Lung (tissue), 12 donors: ENCODE data around the gene DPM1. TPM values are rescaled to one million over a fixed set of nuclear protein-coding genes. Genes with fewer than 3 reads are reported as not detected.

ENCODE experiments used
- ATAC-seq: fragments of 200-7000 bp; cut with Tn5 transposase; one replicate; pipeline ENCODE4 v1.9.1; 2020; ENCODE audit warnings: moderate number of reproducible peaks; ENCODE audit not compliant: insufficient read depth, low FRiP score
- DNase-seq, 3 donors: peaks; one replicate each; pipeline ENCODE4 v3.0.0-alpha.2; 2013 to 2017
- H3K27ac ChIP-seq, 2 donors: one replicate each; pipeline ENCODE4 v1.5.1; 2013; ENCODE audit warnings: mild to moderate bottlenecking in 2 of 2, moderate library complexity in 2 of 2, control low read depth in 1 of 2, inconsistent platforms in 1 of 2, low read depth in 1 of 2, low read length in 1 of 2
- H3K27me3 ChIP-seq, 3 donors: one replicate each; pipeline ENCODE4 v1.5.1; 2013; ENCODE audit warnings: low read length in 2 of 3; ENCODE audit not compliant: control insufficient read depth in 3 of 3, insufficient read depth in 3 of 3
- H3K36me3 ChIP-seq, 4 donors: one replicate each; pipeline ENCODE4 v1.5.1; 2013; ENCODE audit warnings: low read length in 4 of 4, mild to moderate bottlenecking in 1 of 4, moderate library complexity in 1 of 4; ENCODE audit not compliant: control insufficient read depth in 4 of 4, insufficient read depth in 4 of 4
- H3K4me1 ChIP-seq, 5 donors: one replicate each; pipeline ENCODE4 v1.5.1; 2013; ENCODE audit warnings: low read length in 5 of 5, mild to moderate bottlenecking in 2 of 5, moderate library complexity in 1 of 5; ENCODE audit not compliant: control insufficient read depth in 5 of 5, insufficient read depth in 5 of 5
- H3K4me3 ChIP-seq: one replicate; pipeline ENCODE4 v1.5.1; 2013; ENCODE audit warnings: mild to moderate bottlenecking, control low read depth, moderate library complexity
- H3K9ac ChIP-seq, 2 donors: one replicate each; pipeline ENCODE4 v1.5.1; 2013; ENCODE audit warnings: low read length in 2 of 2, control low read depth in 1 of 2; ENCODE audit not compliant: insufficient read depth in 1 of 2
- H3K9me3 ChIP-seq, 4 donors: one replicate each; pipeline ENCODE4 v1.5.1; 2013; ENCODE audit warnings: low read length in 3 of 4, mild to moderate bottlenecking in 1 of 4, moderate library complexity in 1 of 4; ENCODE audit not compliant: control insufficient read depth in 4 of 4, insufficient read depth in 3 of 4
- CTCF ChIP-seq: IDR thresholded peaks from 2 replicates; pipeline ENCODE4 v1.5.1; 2012; ENCODE audit warnings: mild to moderate bottlenecking; ENCODE audit errors: control extremely low read depth, extremely low read depth
- WGBS, 2 donors: extraction: QIAGEN DNeasy Blood & Tissue Kit; methylation state at CpG; one replicate each; pipeline ENCODE4 v1.1.7; 2013; 5-methylcytosine and 5-hydroxymethylcytosine counted together
- polyA plus RNA-seq, 2 donors: library from polyadenylated mRNA; stranded (reverse); fragments of 200-250 nt; gene quantifications; one replicate each; pipeline ENCODE4 v1.2.1, GENCODE V29; 2013
- total RNA-seq, 2 donors: library from RNA; depleted of rRNA in 1 of 2; stranded (reverse); fragments of >200 nt in 1 of 2; gene quantifications; one replicate each; pipeline ENCODE4 v1.2.1, GENCODE V29; 2014 to 2021
- donor health status: control.
- donor health status: control.
- donor health status: Bipolar disorder and iron deficiency.
- donor health status: healthy.
- donor health status: DM: yes; HTN: yes; CAD: no.

DPM1 gene
- total and polyA plus RNA-seq, 4 donors = 27.9 to 57.3 (median 33.3) TPM

GRCh38 chr20:50919567-50919966, 38.8 kb downstream of the DPM1 start:
- H3K9me3 ChIP-seq = no peaks in the 10 kb centered on the region
- H3K4me1 ChIP-seq = peaks cover 0 to 36% (median 12%) of the 10 kb centered on the region in 5 donors
- H3K9ac ChIP-seq = no peak overlapping the region
- TF ChIP-seq CTCF = no peak
- peaks cover 0 to 12% (median under 1%) of the 10 kb centered on the region in 4 donors for H3K36me3 ChIP-seq
- no peaks in the 10 kb centered on the region for H3K27me3 ChIP-seq
- ATAC-seq (no peak), DNase-seq (no peak)
- H3K4me3 ChIP-seq = no peak overlapping the region
- H3K27ac ChIP-seq = no peak overlapping the region
- 71 to 74% methylated on average over 6 of the region's 6 CpGs for WGBS, 2 donors

GRCh38 chr20:50918403-50918802, 39.9 kb downstream of the DPM1 start:
- H3K9me3 ChIP-seq = no peaks in the 10 kb centered on the region
- H3K36me3 ChIP-seq = peaks cover 0 to 12% (median under 1%) of the 10 kb centered on the region in 4 donors
- H3K9ac ChIP-seq = no peak overlapping the region
- no peak for DNase-seq
- TF ChIP-seq CTCF = no peak
- no peak overlapping the region for H3K4me3 ChIP-seq
- peaks cover 0 to 44% (median 12%) of the 10 kb centered on the region in 5 donors for H3K4me1 ChIP-seq
- WGBS, 2 donors = 57 to 66% methylated on average over 3 of the region's 3 CpGs
- no peak for ATAC-seq
- H3K27ac ChIP-seq = no peak overlapping the region
- no peaks in the 10 kb centered on the region for H3K27me3 ChIP-seq

- no peak for TF ChIP-seq CTCF
Observed at GRCh38 chr20:50916934-50917333, 41.4 kb downstream of the DPM1 start.

GRCh38 chr20:50916257-50916656, 42.1 kb downstream of the DPM1 start:
- Histone ChIP-seq H3K9me3 (no peaks in the 10 kb centered on the region), H3K4me1 (peaks cover 0 to 42% (median 11%) of the 10 kb centered on the region in 5 donors), H3K36me3 (peaks cover 0 to 8% (median under 1%) of the 10 kb centered on the region in 4 donors), H3K27me3 (no peaks in the 10 kb centered on the region), H3K27ac (peak overlapping the region; percentile 40 to 61), H3K9ac (no peak overlapping the region), H3K4me3 (no peak overlapping the region)
- ATAC-seq = no peak
- 60 to 62% methylated on average over 5 of the region's 5 CpGs for WGBS, 2 donors
- TF ChIP-seq CTCF = no peak
- DNase-seq = no peak

More at GRCh38 chr20:50916934-50917333, 41.4 kb downstream of the DPM1 start:
- 84 to 85% methylated on average over 3 of the region's 3 CpGs for WGBS, 2 donors
- Histone ChIP-seq H3K4me3 (no peak overlapping the region), H3K27me3 (no peaks in the 10 kb centered on the region), H3K9ac (no peak overlapping the region), H3K36me3 (peaks cover 0 to 8% (median under 1%) of the 10 kb centered on the region in 4 donors), H3K27ac (no peak overlapping the region), H3K4me1 (peaks cover 0 to 43% (median 12%) of the 10 kb centered on the region in 5 donors), H3K9me3 (no peaks in the 10 kb centered on the region)
- ATAC-seq (no peak), DNase-seq (no peak)
